ENCODE measurements around the gene NR1D2. TPM values are rescaled to one million over a fixed set of nuclear protein-coding genes. Genes with fewer than 3 reads are reported as not detected.

Gene NR1D2
- total RNA-seq, 1 experiment from 2014 or later, result 8.7 TPM

DNA sequence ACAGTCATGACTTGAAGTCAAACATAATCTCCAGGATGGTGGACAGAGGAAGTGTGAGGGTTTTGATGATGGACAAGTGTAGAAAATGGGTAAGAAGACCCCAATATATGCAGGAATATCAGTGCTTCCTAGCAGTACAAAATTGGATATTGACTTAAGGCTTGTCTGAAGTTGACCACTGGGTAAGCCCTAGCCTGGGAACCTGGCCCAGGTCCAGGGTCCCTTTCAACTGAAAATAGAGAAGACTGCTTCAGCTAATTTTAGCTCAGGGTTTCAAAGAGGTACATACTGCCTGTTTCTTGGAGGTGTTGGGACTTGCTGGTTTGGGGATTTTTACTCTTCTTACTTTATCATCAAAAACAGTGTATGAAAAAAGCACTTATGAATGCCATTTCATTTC, 4.7 kb downstream of the NR1D2 start:
- TF ChIP-seq, protein P1, sequence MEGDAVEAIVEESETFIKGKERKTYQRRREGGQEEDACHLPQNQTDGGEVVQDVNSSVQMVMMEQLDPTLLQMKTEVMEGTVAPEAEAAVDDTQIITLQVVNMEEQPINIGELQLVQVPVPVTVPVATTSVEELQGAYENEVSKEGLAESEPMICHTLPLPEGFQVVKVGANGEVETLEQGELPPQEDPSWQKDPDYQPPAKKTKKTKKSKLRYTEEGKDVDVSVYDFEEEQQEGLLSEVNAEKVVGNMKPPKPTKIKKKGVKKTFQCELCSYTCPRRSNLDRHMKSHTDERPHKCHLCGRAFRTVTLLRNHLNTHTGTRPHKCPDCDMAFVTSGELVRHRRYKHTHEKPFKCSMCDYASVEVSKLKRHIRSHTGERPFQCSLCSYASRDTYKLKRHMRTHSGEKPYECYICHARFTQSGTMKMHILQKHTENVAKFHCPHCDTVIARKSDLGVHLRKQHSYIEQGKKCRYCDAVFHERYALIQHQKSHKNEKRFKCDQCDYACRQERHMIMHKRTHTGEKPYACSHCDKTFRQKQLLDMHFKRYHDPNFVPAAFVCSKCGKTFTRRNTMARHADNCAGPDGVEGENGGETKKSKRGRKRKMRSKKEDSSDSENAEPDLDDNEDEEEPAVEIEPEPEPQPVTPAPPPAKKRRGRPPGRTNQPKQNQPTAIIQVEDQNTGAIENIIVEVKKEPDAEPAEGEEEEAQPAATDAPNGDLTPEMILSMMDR (conservative IDR thresholded peaks at IDR 0.05; ENCODE audit: low read depth, low read length), result no peak
- TF ChIP-seq EZH2 (IDR thresholded peaks at IDR 0.05; ENCODE audit: borderline replicate concordance, low read depth, low read length, poor library complexity, severe bottlenecking), result no peak
- Histone ChIP-seq H3K27me3 (replicated peaks; ENCODE audit: insufficient read depth, low read depth, low read length, poor library complexity) (no peaks in the 10 kb centered on the region), H3K9me3 (ENCODE audit: low read depth, low read length, poor library complexity, severe bottlenecking) (no peaks in the 10 kb centered on the region), H3K36me3 (ENCODE audit: insufficient read depth, low read length, poor library complexity, severe bottlenecking) (no peaks in the 10 kb centered on the region), H3K4me1 (ENCODE audit: insufficient read depth, low read length, poor library complexity, severe bottlenecking) (peaks cover 14% of the 10 kb centered on the region), H3K4me3 (ENCODE audit: low read depth, low read length, poor library complexity, severe bottlenecking) (no peak overlapping the region), H3K27ac (ENCODE audit: low read depth, low read length, poor library complexity, severe bottlenecking) (no peak overlapping the region)
- CTCF ChIA-PET, result interaction anchor here (0.6 kb wide), 1 partner anchor 15 kb away, joined by 10 read pairs; no protein-coding TSS in a partner anchor
- DNase-seq (ENCODE audit: low spot score), result peak; percentile 7
- intact Hi-C loops (cut with micrococcal nuclease; ENCODE audit: unreplicated experiment), result no loop called here
- POLR2A ChIA-PET (ENCODE audit: low non-redundant PET), result no interaction called here
- no TSS peak for BruUV-seq (replicated peaks)

GRCh38 chr3:23950293-23950692, 5.2 kb downstream of the NR1D2 start:
- Histone ChIP-seq H3K27ac (ENCODE audit: low read depth, low read length, poor library complexity, severe bottlenecking) (no peak overlapping the region), H3K36me3 (ENCODE audit: insufficient read depth, low read length, poor library complexity, severe bottlenecking) (no peaks in the 10 kb centered on the region), H3K4me3 (ENCODE audit: low read depth, low read length, poor library complexity, severe bottlenecking) (peak overlapping the region; percentile 25), H3K27me3 (replicated peaks; ENCODE audit: insufficient read depth, low read depth, low read length, poor library complexity) (no peaks in the 10 kb centered on the region), H3K4me1 (ENCODE audit: insufficient read depth, low read length, poor library complexity, severe bottlenecking) (peaks cover 14% of the 10 kb centered on the region), H3K9me3 (ENCODE audit: low read depth, low read length, poor library complexity, severe bottlenecking) (no peaks in the 10 kb centered on the region)
- BruUV-seq (replicated peaks), result no TSS peak
- DNase-seq (ENCODE audit: low spot score), result no peak
- ChIA-PET CTCF (interaction anchor here (0.6 kb wide), 1 partner anchor 14 kb away, joined by 10 read pairs; no protein-coding TSS in a partner anchor), POLR2A (ENCODE audit: low non-redundant PET) (no interaction called here)
- intact Hi-C loops (cut with micrococcal nuclease; ENCODE audit: unreplicated experiment), result no loop called here
- TF ChIP-seq, protein P1 (conservative IDR thresholded peaks at IDR 0.05; ENCODE audit: low read depth, low read length), result no peak
- no peak for TF ChIP-seq EZH2 (IDR thresholded peaks at IDR 0.05; ENCODE audit: borderline replicate concordance, low read depth, low read length, poor library complexity, severe bottlenecking)

- ChIA-PET POLR2A (ENCODE audit: low non-redundant PET) (no interaction called here), CTCF (no interaction called here)
- no peak for DNase-seq (ENCODE audit: low spot score)
- H3K27ac ChIP-seq (ENCODE audit: low read depth, low read length, poor library complexity, severe bottlenecking), result no peak overlapping the region
- H3K27me3 ChIP-seq (replicated peaks; ENCODE audit: insufficient read depth, low read depth, low read length, poor library complexity), result no peaks in the 10 kb centered on the region
- no TSS peak for BruUV-seq (replicated peaks)
- H3K9me3 ChIP-seq (ENCODE audit: low read depth, low read length, poor library complexity, severe bottlenecking), result no peaks in the 10 kb centered on the region
- no peaks in the 10 kb centered on the region for H3K36me3 ChIP-seq (ENCODE audit: insufficient read depth, low read length, poor library complexity, severe bottlenecking)
- H3K4me1 ChIP-seq (ENCODE audit: insufficient read depth, low read length, poor library complexity, severe bottlenecking), result peaks cover 6% of the 10 kb centered on the region
- no peak overlapping the region for H3K4me3 ChIP-seq (ENCODE audit: low read depth, low read length, poor library complexity, severe bottlenecking)
- intact Hi-C loops (cut with micrococcal nuclease; ENCODE audit: unreplicated experiment), result no loop called here
- TF ChIP-seq EZH2 (IDR thresholded peaks at IDR 0.05; ENCODE audit: borderline replicate concordance, low read depth, low read length, poor library complexity, severe bottlenecking), result no peak
- TF ChIP-seq, protein P1 (conservative IDR thresholded peaks at IDR 0.05; ENCODE audit: low read depth, low read length), result no peak
These were observed 7.6 kb downstream of the NR1D2 start for GRCh38 chr3:23952646-23953045.

Measured in A673 (cell line).